Measurements from ENCODE around the gene TNFRSF21. TPM values are rescaled to one million over a fixed set of nuclear protein-coding genes. Genes with fewer than 3 reads are reported as not detected.
"Not testable (repeated sequence)": the region's sequence is repeated elsewhere in the genome, so short reads cannot be mapped to it uniquely, and the experiment has no call there.

The TNFRSF21 gene
- total RNA-seq, 1 donor from 2014 or later, result 55.7 TPM

- no peak for DNase-seq (ENCODE audit: low spot score)
Observed at GRCh38 chr6:47229255-47229654, 80.5 kb downstream of the TNFRSF21 start.

- not testable (repeated sequence) for DNase-seq (ENCODE audit: low spot score)
Observed at GRCh38 chr6:47228093-47228492, 81.6 kb downstream of the TNFRSF21 start.

- DNase-seq (ENCODE audit: low spot score), result not testable (repeated sequence)
Observed at GRCh38 chr6:47223251-47223650, 86.5 kb downstream of the TNFRSF21 start.

- no peak for DNase-seq (ENCODE audit: low spot score)
Observed at GRCh38 chr6:47221565-47221964, 88.1 kb downstream of the TNFRSF21 start.

- DNase-seq (ENCODE audit: low spot score), result no peak
Observed at GRCh38 chr6:47209632-47210031, 100.1 kb downstream of the TNFRSF21 start.

GRCh38 chr6:47207261-47207660 is 102.4 kb downstream of the TNFRSF21 start:
- DNase-seq (ENCODE audit: low spot score), result no peak

- DNase-seq (ENCODE audit: low spot score), result no peak
Observed at GRCh38 chr6:47206626-47207025, 103.1 kb downstream of the TNFRSF21 start.

GRCh38 chr6:47203938-47204611 is 105.6 kb downstream of the TNFRSF21 start:
- no peak for DNase-seq (ENCODE audit: low spot score)

GRCh38 chr6:47203266-47203937 is 106.3 kb downstream of the TNFRSF21 start:
- no peak for DNase-seq (ENCODE audit: low spot score)

- DNase-seq (ENCODE audit: low spot score), result no peak
Observed at GRCh38 chr6:47202644-47203205, 107.0 kb downstream of the TNFRSF21 start.

- DNase-seq (ENCODE audit: low spot score), result no peak
Observed at GRCh38 chr6:47200536-47201334, 109.0 kb downstream of the TNFRSF21 start.

GRCh38 chr6:47197682-47198640 is 111.7 kb downstream of the TNFRSF21 start:
- no peak for DNase-seq (ENCODE audit: low spot score)

- no peak for DNase-seq (ENCODE audit: low spot score)
Observed at GRCh38 chr6:47196113-47196512, 113.6 kb downstream of the TNFRSF21 start.

GRCh38 chr6:47195011-47195650 is 114.6 kb downstream of the TNFRSF21 start:
- no peak for DNase-seq (ENCODE audit: low spot score)

- no peak for DNase-seq (ENCODE audit: low spot score)
Observed at GRCh38 chr6:47188588-47189021, 121.1 kb downstream of the TNFRSF21 start.

- no peak for DNase-seq (ENCODE audit: low spot score)
Observed at GRCh38 chr6:47187893-47188587, 121.7 kb downstream of the TNFRSF21 start.

GRCh38 chr6:47187113-47187512 is 122.6 kb downstream of the TNFRSF21 start:
- no peak for DNase-seq (ENCODE audit: low spot score)

- no peak for DNase-seq (ENCODE audit: low spot score)
Observed at GRCh38 chr6:47182291-47182957, 127.3 kb downstream of the TNFRSF21 start.

- DNase-seq (ENCODE audit: low spot score), result no peak
Observed at GRCh38 chr6:47181681-47182080, 128.0 kb downstream of the TNFRSF21 start.

Data from mesenteric fat pad (tissue), 1 donor.